ENCODE results near the gene TLX1.

TLX1 gene

DNA sequence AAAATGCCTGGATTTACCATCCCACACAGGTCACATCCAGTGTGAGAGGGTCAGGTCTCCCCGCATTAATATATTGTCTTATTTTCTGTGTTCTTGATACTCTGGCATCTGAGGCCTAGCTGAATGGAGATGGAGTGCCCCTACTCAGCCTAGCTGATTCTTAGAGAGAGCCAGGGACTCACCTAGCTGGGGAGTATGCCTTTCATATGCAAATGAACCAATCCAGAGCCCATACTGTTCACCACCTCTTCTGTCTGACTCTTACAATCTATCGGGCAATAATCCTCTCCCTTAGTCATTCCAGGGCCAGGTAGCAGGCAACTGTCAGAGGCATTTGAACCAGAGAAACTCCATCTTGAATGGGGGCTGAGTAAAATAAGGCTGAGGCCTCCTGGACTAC, 51.8 kb downstream of the TLX1 start:
- DNase-seq (ENCODE audit: low read depth) = no peak
- H3K4me3 ChIP-seq (ENCODE audit: low read depth, low read length) = no peak overlapping the region

DNA sequence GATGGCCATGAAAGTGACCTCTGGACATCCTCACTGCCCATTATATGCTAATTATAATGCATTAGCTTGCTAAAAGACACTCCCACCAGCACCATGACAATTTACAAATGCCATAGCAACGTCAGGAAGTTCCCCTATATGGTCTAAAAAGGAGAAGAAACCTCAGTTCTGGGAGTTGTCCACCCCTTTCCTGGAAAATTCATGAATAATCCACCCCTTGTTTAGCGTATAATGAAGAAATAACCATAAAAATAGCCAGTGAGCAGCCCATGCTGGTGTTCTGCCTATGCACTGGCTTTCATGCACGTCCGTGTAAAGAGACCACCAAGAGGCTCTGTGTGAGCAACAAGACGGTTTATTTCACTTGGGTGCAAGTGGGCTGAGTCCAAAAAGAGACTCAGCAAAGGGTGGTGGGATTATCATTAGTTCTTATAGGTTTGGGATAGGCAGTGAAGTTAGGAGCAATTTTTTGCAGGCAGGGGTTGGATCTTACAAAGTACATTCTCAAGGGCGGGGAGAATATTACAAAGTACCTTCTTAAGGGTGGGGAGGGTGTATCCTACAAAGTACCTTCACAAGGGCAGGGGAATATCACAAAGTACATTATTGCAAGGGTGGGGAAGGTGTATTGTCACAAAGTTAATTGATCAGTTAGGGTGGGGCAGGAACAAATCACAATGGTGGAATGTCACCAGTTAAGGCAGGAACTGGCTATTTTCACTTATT, 52.5 kb downstream of the TLX1 start:
- no peak for DNase-seq (ENCODE audit: low read depth)
- no peak overlapping the region for H3K4me3 ChIP-seq (ENCODE audit: low read depth, low read length)

Data from skeletal muscle cell (primary cell).